NCI-H748 treated with DMSO at 0.1 percent for 48 hours (cell line): ENCODE measurements around the gene FLT3LG.

Experiments used
- DNase-seq: peaks from one replicate; lab custom pipeline; 2025; lab: John Stamatoyannopoulos, UW

FLT3LG gene

GRCh38 chr19:49473868-49474541, at the start of gene FLT3LG:
TSS of gene FLT3LG (plus strand) at chr19:49474215. CDS start at chr19:49474640, 425 bp downstream.
- DNase-seq: peak; percentile 79

GRCh38 chr19:49425178-49425577, 48.8 kb upstream of the FLT3LG start, which contains the start of gene GFY:
TSS of gene GFY (plus strand) at chr19:49425388. CDS start at chr19:49426431, 1,043 bp downstream.
- no peak for DNase-seq

GRCh38 chr19:49425922-49426592, 48.0 kb upstream of the FLT3LG start:
- no peak for DNase-seq

GRCh38 chr19:49427339-49427738, 46.7 kb upstream of the FLT3LG start:
- DNase-seq: no peak

- peak; percentile 48 for DNase-seq
Measured at GRCh38 chr19:49427855-49428546, 46.0 kb upstream of the FLT3LG start.

GRCh38 chr19:49428547-49429451, 45.2 kb upstream of the FLT3LG start:
- DNase-seq: no peak

- no peak for DNase-seq
Measured at GRCh38 chr19:49430172-49430677, 43.8 kb upstream of the FLT3LG start.

- DNase-seq: no peak
Measured at GRCh38 chr19:49430678-49431329, 43.2 kb upstream of the FLT3LG start.

- no peak for DNase-seq
Measured at GRCh38 chr19:49431330-49431749, 42.7 kb upstream of the FLT3LG start.

GRCh38 chr19:49432141-49433073, 41.6 kb upstream of the FLT3LG start:
- DNase-seq: no peak

GRCh38 chr19:49433240-49433901, 40.6 kb upstream of the FLT3LG start:
- no peak for DNase-seq

GRCh38 chr19:49434907-49435583, 39.0 kb upstream of the FLT3LG start:
- DNase-seq: no peak

GRCh38 chr19:49435670-49436069, 38.3 kb upstream of the FLT3LG start:
- no peak for DNase-seq

- DNase-seq: no peak
Measured at GRCh38 chr19:49436381-49437017, 37.5 kb upstream of the FLT3LG start.

GRCh38 chr19:49437231-49437630, 36.8 kb upstream of the FLT3LG start:
- no peak for DNase-seq

GRCh38 chr19:49438261-49438660, 35.8 kb upstream of the FLT3LG start:
- DNase-seq: no peak

- DNase-seq: no peak
Measured at GRCh38 chr19:49439836-49440235, 34.2 kb upstream of the FLT3LG start.

GRCh38 chr19:49440439-49441209, 33.4 kb upstream of the FLT3LG start:
- DNase-seq: no peak
